IMR-90 (cell line): ENCODE data around the gene PDZD8. TPM values are rescaled to one million over a fixed set of nuclear protein-coding genes. Genes with fewer than 3 reads are reported as not detected.
"Not testable (repeated sequence)": the region's sequence is repeated elsewhere in the genome, so short reads cannot be mapped to it uniquely, and the experiment has no call there.

Experiments
- ATAC-seq: fragments of 200-7000 bp; cut with Tn5 transposase; 2 replicates; pipeline ENCODE4 v1.9.1; 2020; ENCODE audit warnings: low read depth, mild to moderate bottlenecking, moderate library complexity
- BruUV-seq: library from RNA; stranded (reverse); fragments of 400-500 nt; replicated peaks from 2 replicates; lab custom pipeline; 2021; lab: Mats Ljungman, UMichigan
- CTCF ChIA-PET: fragments of 300-600 bp; formaldehyde crosslinking; extraction: SDS; loops from one replicate; lab custom pipeline; 2021; ENCODE audit warnings: antibody characterized with exemption; lab: Yijun Ruan, JAX
- POLR2A ChIA-PET: fragments of 300-600 bp; sonication (Branson Sonifier 250); formaldehyde crosslinking; loops from one replicate; lab custom pipeline; 2022; ENCODE audit warnings: antibody characterized with exemption; ENCODE audit not compliant: unreplicated experiment; lab: Charles Lee
- DNase-seq: peaks from one replicate; pipeline ENCODE4 v3.0.0; 2013
- H2AFZ ChIP-seq: replicated peaks from 2 replicates; pipeline ENCODE3; 2013; ENCODE audit warnings: low read length, mild to moderate bottlenecking; ENCODE audit not compliant: poor library complexity
- H2AK5ac ChIP-seq: 2 replicates; pipeline ENCODE4 v1.6.1; 2013; ENCODE audit warnings: low read depth, low read length, inconsistent platforms
- H2AK9ac ChIP-seq: replicated peaks from 2 replicates; pipeline ENCODE3; 2013; ENCODE audit warnings: mild to moderate bottlenecking, low read depth, low read length, moderate library complexity; ENCODE audit not compliant: poor library complexity
- H2BK120ac ChIP-seq: 2 replicates; pipeline ENCODE4 v1.6.1; 2013; ENCODE audit warnings: low read depth, low read length, inconsistent platforms
- H2BK15ac ChIP-seq: 3 replicates; pipeline ENCODE4 v1.6.1; 2013; ENCODE audit warnings: low read depth, low read length, inconsistent platforms
- H2BK20ac ChIP-seq: 2 replicates; pipeline ENCODE4 v1.6.1; 2013; ENCODE audit warnings: low read depth, mild to moderate bottlenecking, inconsistent platforms, low read length, moderate library complexity
- H2BK5ac ChIP-seq: 2 replicates; pipeline ENCODE4 v1.6.1; 2013; ENCODE audit warnings: mild to moderate bottlenecking, low read depth, low read length, inconsistent platforms; ENCODE audit not compliant: poor library complexity, severe bottlenecking
- H3K14ac ChIP-seq: replicated peaks from 2 replicates; pipeline ENCODE4 v1.6.1; 2013; ENCODE audit warnings: low read depth, low read length, inconsistent platforms
- H3K18ac ChIP-seq: 2 replicates; pipeline ENCODE4 v1.6.1; 2013; ENCODE audit warnings: low read depth, low read length, control low read depth
- H3K23ac ChIP-seq: 2 replicates; pipeline ENCODE4 v1.6.1; 2013; ENCODE audit warnings: low read depth, low read length, inconsistent platforms
- H3K27ac ChIP-seq: 2 replicates; pipeline ENCODE4 v1.5.1; 2013; ENCODE audit warnings: mild to moderate bottlenecking, control low read depth, low read length; ENCODE audit not compliant: insufficient read depth
- H3K27me3 ChIP-seq: 2 replicates; pipeline ENCODE4 v1.6.1; 2013; ENCODE audit warnings: low read length; ENCODE audit not compliant: control insufficient read depth, insufficient read depth
- H3K36me3 ChIP-seq: 2 replicates; pipeline ENCODE4 v1.6.1; 2013; ENCODE audit warnings: low read length, mixed read lengths; ENCODE audit not compliant: control insufficient read depth, insufficient read depth
- H3K4ac ChIP-seq: 2 replicates; pipeline ENCODE4 v1.6.1; 2013; ENCODE audit warnings: low read depth, low read length, inconsistent platforms
- H3K4me1 ChIP-seq: 2 replicates; pipeline ENCODE4 v1.6.1; 2013; ENCODE audit warnings: low read length, mixed read lengths; ENCODE audit not compliant: control insufficient read depth, insufficient read depth
- H3K4me2 ChIP-seq: 2 replicates; pipeline ENCODE4 v1.6.1; 2013; ENCODE audit warnings: low read depth, mild to moderate bottlenecking, control low read depth, low read length, moderate library complexity
- H3K4me3 ChIP-seq: 2 replicates; pipeline ENCODE4 v1.5.1; 2013; ENCODE audit warnings: low read depth, mild to moderate bottlenecking, control low read depth, low read length, moderate library complexity; ENCODE audit not compliant: insufficient read depth
- H3K56ac ChIP-seq: 2 replicates; pipeline ENCODE4 v1.6.1; 2013; ENCODE audit warnings: low read length, inconsistent platforms; ENCODE audit not compliant: insufficient read depth; ENCODE audit errors: extremely low read depth
- H3K79me1 ChIP-seq, 2 experiments: 2 replicates each; pipeline ENCODE4 v1.6.1; 2013; ENCODE audit warnings: low read length in 2 of 2, inconsistent platforms in 1 of 2, low read depth in 1 of 2
- H3K9ac ChIP-seq: 2 replicates; pipeline ENCODE4 v1.6.1; 2013; ENCODE audit warnings: low read depth, low read length, control low read depth
- H3K9me1 ChIP-seq: 2 replicates; pipeline ENCODE4 v1.6.1; 2013; ENCODE audit warnings: low read length, inconsistent platforms; ENCODE audit not compliant: insufficient read depth
- H3K9me3 ChIP-seq: 2 replicates; pipeline ENCODE4 v1.6.1; 2013; ENCODE audit warnings: low read length; ENCODE audit not compliant: control insufficient read depth, insufficient read depth
- H4K20me1 ChIP-seq: 2 replicates; pipeline ENCODE4 v1.6.1; 2013; ENCODE audit warnings: low read length, inconsistent platforms; ENCODE audit not compliant: insufficient read depth
- H4K5ac ChIP-seq: 2 replicates; pipeline ENCODE4 v1.6.1; 2013; ENCODE audit warnings: mild to moderate bottlenecking, low read depth, low read length, control low read depth
- H4K8ac ChIP-seq, 2 experiments: 2 replicates each; pipeline ENCODE4 v1.6.1; 2013; ENCODE audit warnings: low read depth in 2 of 2, low read length in 2 of 2, control low read depth in 1 of 2, inconsistent platforms in 1 of 2
- H4K91ac ChIP-seq: 2 replicates; pipeline ENCODE4 v1.6.1; 2013; ENCODE audit warnings: low read depth, low read length, inconsistent platforms; ENCODE audit not compliant: insufficient read depth
- BHLHE40 ChIP-seq: fragments of 150-350 bp; IDR thresholded peaks from 2 replicates; pipeline ENCODE4 v1.6.1; 2016; ENCODE audit warnings: mild to moderate bottlenecking, low read depth, low read length
- CEBPB ChIP-seq: IDR thresholded peaks from 2 replicates; pipeline ENCODE4 v1.6.1; 2012; ENCODE audit warnings: low read depth, low read length, improper control_type of control experiment
- NFE2L2 ChIP-seq: fragments of 150-350 bp; IDR thresholded peaks from 2 replicates; pipeline ENCODE4 v1.6.1; 2016; ENCODE audit warnings: low read depth, mild to moderate bottlenecking, low read length
- RCOR1 ChIP-seq: IDR thresholded peaks from 2 replicates; pipeline ENCODE4 v1.6.1; 2012; ENCODE audit warnings: mild to moderate bottlenecking, low read length, improper control_type of control experiment; ENCODE audit not compliant: insufficient replicate concordance
- WGBS, 2 experiments: methylation state at CpG; one replicate each; pipeline versions ENCODE4 v1.1.5 to v1.1.7; 2013; ENCODE audit warnings: missing lambda C conversion rate in 2 of 2; ENCODE audit not compliant: insufficient read length in 1 of 2; ENCODE audit errors: extremely low coverage in 2 of 2; 5-methylcytosine and 5-hydroxymethylcytosine counted together
- dilution Hi-C: fragments of 300-500 bp; cut with HindIII; formaldehyde crosslinking; loops from one replicate; pipeline ENCODE4 v1.14.3; 2018; ENCODE audit warnings: low sequenced_read_pairs; ENCODE audit not compliant: unreplicated experiment
- in situ Hi-C: fragments of 300-500 bp; cut with MboI; formaldehyde crosslinking; loops from 3 replicates; pipeline ENCODE4 v1.14.3; 2019; ENCODE audit warnings: low sequenced_read_pairs, inconsistent platforms, mixed read lengths
- intact Hi-C: fragments of 100-400 bp; cut with micrococcal nuclease; formaldehyde crosslinking; loops from 2 replicates; pipeline ENCODE4 v1.10.0; 2022
- polyA plus RNA-seq, 3 experiments: library from polyadenylated mRNA; depleted of rRNA; stranded (reverse); fragments of >200 nt; gene quantifications; 2 replicates each; pipeline ENCODE4 v1.2.3, GENCODE V29; 2012; ENCODE audit warnings: low replicate concordance in 1 of 3
- total RNA-seq: library from RNA; depleted of rRNA; stranded (reverse); fragments of >200 nt; gene quantifications from 2 replicates; pipeline ENCODE4 v1.2.3, GENCODE V29; 2012
- TF ChIP-seq, protein P1 (sequence below): fragments of 150-350 bp; IDR thresholded peaks from 2 replicates; pipeline ENCODE4 v1.6.1; 2017; ENCODE audit warnings: mild to moderate bottlenecking, antibody characterized with exemption, low read length, low read depth

Gene PDZD8
- total and polyA plus RNA-seq, 2 of the 4 experiments (the other 2 are of a cell fraction), result 11.3 to 20.4 TPM

- TF ChIP-seq BHLHE40 (no peak), CEBPB (no peak), RCOR1 (no peak), NFE2L2 (no peak)
- TF ChIP-seq, protein P1, sequence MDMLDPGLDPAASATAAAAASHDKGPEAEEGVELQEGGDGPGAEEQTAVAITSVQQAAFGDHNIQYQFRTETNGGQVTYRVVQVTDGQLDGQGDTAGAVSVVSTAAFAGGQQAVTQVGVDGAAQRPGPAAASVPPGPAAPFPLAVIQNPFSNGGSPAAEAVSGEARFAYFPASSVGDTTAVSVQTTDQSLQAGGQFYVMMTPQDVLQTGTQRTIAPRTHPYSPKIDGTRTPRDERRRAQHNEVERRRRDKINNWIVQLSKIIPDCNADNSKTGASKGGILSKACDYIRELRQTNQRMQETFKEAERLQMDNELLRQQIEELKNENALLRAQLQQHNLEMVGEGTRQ, result no peak
- H3K4me1 ChIP-seq, result no peaks in the 10 kb centered on the region
- H3K4me3 ChIP-seq, result no peak overlapping the region
- dilution Hi-C loops, result no loop called here
- H3K27ac ChIP-seq, result no peak overlapping the region
- no peak overlapping the region for H2AFZ ChIP-seq
- no peak overlapping the region for H2AK9ac ChIP-seq
- H3K18ac ChIP-seq, result no peak overlapping the region
- H3K9me1 ChIP-seq, result no peaks in the 10 kb centered on the region
- H4K20me1 ChIP-seq, result no peaks in the 10 kb centered on the region
- H4K91ac ChIP-seq, result no peak overlapping the region
- no peak overlapping the region for H2BK120ac ChIP-seq
- H3K4me2 ChIP-seq, result no peak overlapping the region
- H3K4ac ChIP-seq, result no peak overlapping the region
- in situ Hi-C loops, result no loop called here
- no peak overlapping the region for H3K14ac ChIP-seq
- H3K79me1 ChIP-seq, result peaks cover 1 to 4% of the 10 kb centered on the region in 2 experiments; a peak in 1 of 4 replicates
- H2BK15ac ChIP-seq, result no peak overlapping the region
- no peaks in the 10 kb centered on the region for H3K36me3 ChIP-seq
- H4K8ac ChIP-seq, result no peak overlapping the region
- no peak for ATAC-seq
- no peak overlapping the region for H3K56ac ChIP-seq
- H3K9me3 ChIP-seq, result no peaks in the 10 kb centered on the region
- H3K23ac ChIP-seq, result no peak overlapping the region
- H2BK20ac ChIP-seq, result no peak overlapping the region
- ChIA-PET POLR2A (no interaction called here), CTCF (no interaction called here)
- no peak for DNase-seq
- intact Hi-C loops, result no loop called here
- no peaks in the 10 kb centered on the region for H3K27me3 ChIP-seq
- H4K5ac ChIP-seq, result no peak overlapping the region
- BruUV-seq, result no TSS peak
- H3K9ac ChIP-seq, result no peak overlapping the region
- no peak overlapping the region for H2AK5ac ChIP-seq
- H2BK5ac ChIP-seq, result no peak overlapping the region
Measured at GRCh38 chr10:117306674-117307073, 68.6 kb downstream of the PDZD8 start.

DNA sequence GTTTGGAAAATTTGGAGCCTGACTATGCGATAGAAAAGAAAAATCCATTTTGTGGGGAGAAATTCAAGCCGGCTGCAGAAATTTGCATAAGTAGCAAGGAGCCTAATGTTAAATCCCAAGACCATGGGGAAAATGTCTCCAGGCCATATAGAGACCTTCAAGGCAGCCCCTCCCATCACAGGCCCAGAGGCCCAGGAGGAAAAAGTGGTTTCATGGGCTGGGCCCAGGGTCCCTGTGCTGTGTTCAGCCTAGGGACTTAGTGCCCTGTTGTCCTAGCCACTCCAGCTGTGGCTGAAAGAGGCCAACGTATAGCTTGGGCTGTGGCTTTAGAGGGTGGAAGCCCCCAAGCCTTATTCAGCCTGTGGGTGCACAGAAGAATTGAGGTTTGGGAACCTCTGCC lies 71.8 kb downstream of the PDZD8 start:
- DNase-seq, H3K9me3 ChIP-seq, H4K8ac ChIP-seq, H3K23ac ChIP-seq, H3K4me3 ChIP-seq, H4K5ac ChIP-seq, intact Hi-C loops, H2BK15ac ChIP-seq, ATAC-seq, H3K14ac ChIP-seq, H3K4me2 ChIP-seq, H3K4ac ChIP-seq, H3K56ac ChIP-seq, H3K36me3 ChIP-seq, H2BK20ac ChIP-seq, H2AFZ ChIP-seq, BruUV-seq, H4K20me1 ChIP-seq, H2BK120ac ChIP-seq, H3K9ac ChIP-seq, H3K18ac ChIP-seq, POLR2A ChIA-PET, H3K9me1 ChIP-seq, H3K4me1 ChIP-seq, in situ Hi-C loops, H4K91ac ChIP-seq, dilution Hi-C loops, H3K27me3 ChIP-seq, H2AK9ac ChIP-seq, H2BK5ac ChIP-seq, H2AK5ac ChIP-seq, H3K27ac ChIP-seq, H3K79me1 ChIP-seq: not testable (repeated sequence)
- no CpG with 5 or more reads among the region's 3 CpGs for WGBS, 2 experiments
- CTCF ChIA-PET, result interaction anchor here (0.9 kb wide), 1 partner anchor 16 kb away, joined by 3 read pairs; no protein-coding TSS in a partner anchor
